HPDE6-E6E7 (cell line): Measurements from ENCODE around the gene ZFAND3.
A peak's percentile ranks its signal among the peaks of the same experiment; 100 is the strongest.

Experiments
- DNase-seq: peaks from one replicate; pipeline ENCODE4 v3.0.0; 2011; ENCODE audit warnings: missing footprints; ENCODE audit errors: extremely low spot score

ZFAND3 gene

GRCh38 chr6:37819177-37819801 lies at the start of gene ZFAND3:
ZFAND3 (plus strand) TSS chr6:37819727; CDS start chr6:37819946, 219 bp downstream.
- DNase-seq: peak; percentile 94

- no peak for DNase-seq
Measured at GRCh38 chr6:37774028-37774680, 45.4 kb upstream of the ZFAND3 start.

GRCh38 chr6:37776566-37776965 lies 43.0 kb upstream of the ZFAND3 start:
- no peak for DNase-seq

- no peak for DNase-seq
Measured at GRCh38 chr6:37777272-37777834, 42.2 kb upstream of the ZFAND3 start.

GRCh38 chr6:37779111-37779800 lies 40.3 kb upstream of the ZFAND3 start:
- DNase-seq: no peak

GRCh38 chr6:37779902-37780628 lies 39.5 kb upstream of the ZFAND3 start:
- DNase-seq: no peak

GRCh38 chr6:37781788-37782187 lies 37.7 kb upstream of the ZFAND3 start:
- no peak for DNase-seq

GRCh38 chr6:37783025-37783855 lies 36.3 kb upstream of the ZFAND3 start:
- no peak for DNase-seq

- no peak for DNase-seq
Measured at GRCh38 chr6:37783856-37784584, 35.5 kb upstream of the ZFAND3 start.

GRCh38 chr6:37784585-37784967 lies 35.0 kb upstream of the ZFAND3 start:
- no peak for DNase-seq

GRCh38 chr6:37785002-37785662 lies 34.4 kb upstream of the ZFAND3 start:
- no peak for DNase-seq

GRCh38 chr6:37785663-37786270 lies 33.8 kb upstream of the ZFAND3 start:
- no peak for DNase-seq

- DNase-seq: no peak
Measured at GRCh38 chr6:37787216-37787615, 32.3 kb upstream of the ZFAND3 start.

GRCh38 chr6:37788259-37788658 lies 31.3 kb upstream of the ZFAND3 start:
- DNase-seq: no peak

- DNase-seq: peak; percentile 97
Measured at GRCh38 chr6:37791156-37791919, 28.2 kb upstream of the ZFAND3 start.

- DNase-seq: no peak
Measured at GRCh38 chr6:37792457-37793033, 27.0 kb upstream of the ZFAND3 start.

- no peak for DNase-seq
Measured at GRCh38 chr6:37793067-37793466, 26.5 kb upstream of the ZFAND3 start.

GRCh38 chr6:37794825-37795224 lies 24.7 kb upstream of the ZFAND3 start:
- no peak for DNase-seq
